Measurements from ENCODE around the gene EGFL7. TPM values are rescaled to one million over a fixed set of nuclear protein-coding genes. Genes with fewer than 3 reads are reported as not detected.

Gene EGFL7
- total and polyA plus RNA-seq, 2 of the 8 experiments (the other 6 are each of a cell fraction or from before 2014, with no cell fraction given) = 37.8 to 53.4 TPM

GRCh38 chr9:136616948-136617695, 45.6 kb upstream of the EGFL7 start (continued):
- no peak for TF ChIP-seq CTCF (IDR thresholded peaks at IDR 0.05; ENCODE audit: control extremely low read depth in 1 of 3, insufficient read depth in 1 of 3, low read depth in 1 of 3, low read length in 3 of 3)
- TF ChIP-seq JUN (IDR thresholded peaks at IDR 0.05; ENCODE audit: low read depth, low read length) = no peak
